GM19395 (cell line): ENCODE results near the gene HIBCH.
"Not testable (repeated sequence)": the region's sequence is repeated elsewhere in the genome, so short reads cannot be mapped to it uniquely, and the experiment has no call there.

ENCODE experiments used
- ATAC-seq: cut with Tn5 transposase; IDR thresholded peaks from one replicate; pipeline ENCODE4 v1.9.1; 2021; ENCODE audit warnings: mild to moderate bottlenecking, moderate library complexity; ENCODE audit not compliant: unreplicated experiment

The HIBCH gene

GRCh38 chr2:190343089-190343535, 23.5 kb upstream of the HIBCH start:
- ATAC-seq: peak; percentile 14

- no peak for ATAC-seq
These were observed 23.0 kb upstream of the HIBCH start for GRCh38 chr2:190342611-190343010.

GRCh38 chr2:190340369-190340768, 20.7 kb upstream of the HIBCH start:
- no peak for ATAC-seq

GRCh38 chr2:190339394-190339793, 19.8 kb upstream of the HIBCH start:
- ATAC-seq: no peak

- ATAC-seq: no peak
These were observed 18.8 kb upstream of the HIBCH start for GRCh38 chr2:190338453-190338852.

GRCh38 chr2:190336420-190336819, 16.8 kb upstream of the HIBCH start:
- no peak for ATAC-seq

GRCh38 chr2:190335584-190335983, 16.0 kb upstream of the HIBCH start:
- ATAC-seq: not testable (repeated sequence)

GRCh38 chr2:190335225-190335559, 15.6 kb upstream of the HIBCH start:
- no peak for ATAC-seq

GRCh38 chr2:190334479-190335224, 15.0 kb upstream of the HIBCH start:
- ATAC-seq: no peak

GRCh38 chr2:190333928-190334327, 14.3 kb upstream of the HIBCH start:
- no peak for ATAC-seq

- ATAC-seq: no peak
These were observed 13.8 kb upstream of the HIBCH start for GRCh38 chr2:190333395-190333794.

- ATAC-seq: no peak
These were observed 9.0 kb upstream of the HIBCH start for GRCh38 chr2:190328573-190329147.

- ATAC-seq: no peak
These were observed 8.4 kb upstream of the HIBCH start for GRCh38 chr2:190327867-190328572.

GRCh38 chr2:190325588-190325987, 6.0 kb upstream of the HIBCH start:
- ATAC-seq: no peak

GRCh38 chr2:190323406-190323805, 3.8 kb upstream of the HIBCH start:
- ATAC-seq: no peak

- ATAC-seq: no peak
These were observed 1.1 kb upstream of the HIBCH start for GRCh38 chr2:190320696-190321095.

GRCh38 chr2:190318931-190319554, 583 bp downstream of the HIBCH start:
- peak; percentile 48 for ATAC-seq

GRCh38 chr2:190318514-190318913, 1.1 kb downstream of the HIBCH start:
- no peak for ATAC-seq

GRCh38 chr2:190315273-190315672, 4.4 kb downstream of the HIBCH start:
- no peak for ATAC-seq

- ATAC-seq: no peak
These were observed 5.7 kb downstream of the HIBCH start for GRCh38 chr2:190313880-190314279.

GRCh38 chr2:190312635-190313025, 7.0 kb downstream of the HIBCH start:
- not testable (repeated sequence) for ATAC-seq
